OCI-LY7 (cell line): ENCODE measurements around the gene LHPP. TPM values are rescaled to one million over a fixed set of nuclear protein-coding genes. Genes with fewer than 3 reads are reported as not detected.

Experiments
- BruUV-seq: library from RNA; stranded (reverse); fragments of 400-500 nt; replicated peaks from 2 replicates; lab custom pipeline; 2021; lab: Mats Ljungman, UMichigan
- CTCF ChIA-PET: fragments of 300-600 bp; sonication (Branson Sonifier 250); formaldehyde crosslinking; loops from one replicate; lab custom pipeline; 2022; ENCODE audit warnings: antibody characterized with exemption; ENCODE audit not compliant: unreplicated experiment; lab: Charles Lee
- POLR2A ChIA-PET: fragments of 300-600 bp; sonication (Branson Sonifier 250); formaldehyde crosslinking; loops from one replicate; lab custom pipeline; 2022; ENCODE audit warnings: antibody characterized with exemption; lab: Charles Lee
- DNase-seq: peaks from one replicate; pipeline ENCODE4 v3.0.0-alpha.2; 2015; ENCODE audit warnings: low spot score
- H2AFZ ChIP-seq: fragments of 200-600 bp; sonication (generic), shearing (Covaris generic); 2 replicates; pipeline ENCODE4 v1.6.1; 2014; ENCODE audit warnings: mild to moderate bottlenecking, antibody characterized with exemption, low read length, moderate library complexity
- H3K27ac ChIP-seq: fragments of 200-600 bp; sonication (generic); 2 replicates; pipeline ENCODE4 v1.5.1; 2014; ENCODE audit warnings: mixed run types, low read depth, mild to moderate bottlenecking, moderate library complexity, low read length, inconsistent platforms; ENCODE audit not compliant: poor library complexity, severe bottlenecking
- H3K36me3 ChIP-seq: fragments of 200-600 bp; sonication (generic); 2 replicates; pipeline ENCODE4 v1.6.1; 2014; ENCODE audit warnings: mild to moderate bottlenecking, antibody characterized with exemption, low read length, moderate library complexity, mixed read lengths; ENCODE audit not compliant: insufficient read depth
- H3K4me1 ChIP-seq: fragments of 200-600 bp; sonication (generic); 2 replicates; pipeline ENCODE4 v1.5.1; 2014; ENCODE audit warnings: mild to moderate bottlenecking, low read length; ENCODE audit not compliant: insufficient read depth, poor library complexity, severe bottlenecking
- H3K4me2 ChIP-seq: fragments of 200-600 bp; sonication (generic); 2 replicates; pipeline ENCODE4 v1.6.1; 2014; ENCODE audit warnings: mild to moderate bottlenecking, low read length
- H3K4me3 ChIP-seq: fragments of 200-600 bp; sonication (generic); 2 replicates; pipeline ENCODE4 v1.5.1; 2014; ENCODE audit warnings: mild to moderate bottlenecking, low read depth, low read length; ENCODE audit not compliant: poor library complexity, severe bottlenecking
- H3K79me2 ChIP-seq: fragments of 200-600 bp; sonication (generic); 2 replicates; pipeline ENCODE4 v1.6.1; 2016; ENCODE audit warnings: low read depth, mild to moderate bottlenecking, low read length, moderate library complexity, mixed read lengths; ENCODE audit not compliant: insufficient read depth
- H3K9me2 ChIP-seq: fragments of 200-600 bp; sonication (generic); 2 replicates; pipeline ENCODE4 v1.6.1; 2016; ENCODE audit warnings: mild to moderate bottlenecking, low read length, mixed read lengths; ENCODE audit not compliant: insufficient read depth
- H3K9me3 ChIP-seq: fragments of 200-600 bp; sonication (generic); 2 replicates; pipeline ENCODE4 v1.6.1; 2014; ENCODE audit warnings: mild to moderate bottlenecking, mixed run types, low read length, mixed read lengths
- H4K20me1 ChIP-seq: fragments of 200-600 bp; sonication (generic); 2 replicates; pipeline ENCODE4 v1.6.1; 2014; ENCODE audit warnings: mild to moderate bottlenecking, antibody characterized with exemption, low read length, moderate library complexity, mixed read lengths; ENCODE audit not compliant: insufficient read depth
- EZH2phosphoT487 ChIP-seq: fragments of 200-600 bp; sonication (generic); IDR thresholded peaks from 2 replicates; pipeline ENCODE4 v1.6.1; 2018; ENCODE audit warnings: low read depth, borderline replicate concordance, mild to moderate bottlenecking, mixed run types, antibody characterized with exemption, low read length, moderate library complexity, mixed read lengths
- intact Hi-C: fragments of 100-400 bp; cut with micrococcal nuclease; formaldehyde crosslinking; loops from one replicate; pipeline ENCODE4 v1.10.0; 2022; ENCODE audit not compliant: unreplicated experiment
- total RNA-seq, 2 experiments: library from RNA; depleted of rRNA in 1 of 2; stranded (reverse); fragments of >200 nt in 1 of 2; shearing (Covaris generic) in 1 of 2; gene quantifications; 2 replicates each; pipeline ENCODE4 v1.2.3, GENCODE V29; 2014 to 2022
- TF ChIP-seq, protein P1 (sequence below): fragments of 200-600 bp; sonication (generic); conservative IDR thresholded peaks from 2 replicates; pipeline ENCODE4 v1.5.1; 2014; ENCODE audit warnings: mild to moderate bottlenecking, antibody characterized with exemption, low read length, moderate library complexity, mixed read lengths

LHPP gene
- total RNA-seq, 2 experiments from 2014 or later = 30.3 to 65.2 TPM

DNA sequence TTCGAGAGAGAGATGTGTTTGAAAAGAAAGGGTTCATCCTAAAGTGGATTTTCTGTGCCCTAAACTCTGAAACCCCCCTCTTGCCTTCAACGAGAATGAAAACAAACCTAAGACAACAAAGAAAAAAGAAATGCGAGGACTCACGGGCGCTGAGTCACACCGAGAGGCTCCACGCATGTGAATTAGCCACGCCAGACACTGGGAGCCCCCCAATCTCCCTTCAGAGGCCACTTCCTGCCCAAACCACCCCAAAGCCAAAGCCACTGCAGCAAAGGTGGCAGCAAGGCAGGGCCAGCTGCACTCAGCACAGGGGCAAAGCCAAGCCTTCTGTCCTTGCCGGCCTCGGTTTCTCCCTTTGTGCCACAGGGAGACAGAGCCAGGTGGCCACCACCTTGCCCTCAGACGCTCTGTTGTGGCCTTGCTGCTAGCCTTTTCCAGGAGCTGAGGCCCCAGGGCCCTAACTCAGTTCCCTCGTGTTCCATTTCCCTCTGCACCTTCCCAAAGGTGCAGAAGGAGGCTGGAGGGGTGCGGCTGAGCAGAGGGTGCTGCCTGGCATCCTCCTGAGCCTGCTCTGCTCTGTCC lies 189.3 kb downstream of the LHPP start:
- Histone ChIP-seq H3K9me3 (no peaks in the 10 kb centered on the region), H3K9me2 (no peaks in the 10 kb centered on the region), H2AFZ (no peak overlapping the region), H3K36me3 (peaks cover 64% of the 10 kb centered on the region; the same call in 1 of the 2 replicates), H3K79me2 (peaks cover 22% of the 10 kb centered on the region; the same call in 1 of the 2 replicates), H3K27ac (no peak overlapping the region), H3K4me1 (peaks cover 25% of the 10 kb centered on the region), H3K4me2 (no peak overlapping the region), H3K4me3 (no peak overlapping the region), H4K20me1 (no peaks in the 10 kb centered on the region)
- intact Hi-C loops = no loop called here
- no TSS peak for BruUV-seq
- ChIA-PET POLR2A (interaction anchor here (0.5 kb wide), 1 partner anchor 10 kb away, joined by 3 read pairs; no protein-coding TSS in a partner anchor), CTCF (interaction anchor here (0.6 kb wide), 1 partner anchor 209 kb away, joined by 3 read pairs; no protein-coding TSS in a partner anchor)
- TF ChIP-seq EZH2phosphoT487 = no peak
- TF ChIP-seq, protein P1, sequence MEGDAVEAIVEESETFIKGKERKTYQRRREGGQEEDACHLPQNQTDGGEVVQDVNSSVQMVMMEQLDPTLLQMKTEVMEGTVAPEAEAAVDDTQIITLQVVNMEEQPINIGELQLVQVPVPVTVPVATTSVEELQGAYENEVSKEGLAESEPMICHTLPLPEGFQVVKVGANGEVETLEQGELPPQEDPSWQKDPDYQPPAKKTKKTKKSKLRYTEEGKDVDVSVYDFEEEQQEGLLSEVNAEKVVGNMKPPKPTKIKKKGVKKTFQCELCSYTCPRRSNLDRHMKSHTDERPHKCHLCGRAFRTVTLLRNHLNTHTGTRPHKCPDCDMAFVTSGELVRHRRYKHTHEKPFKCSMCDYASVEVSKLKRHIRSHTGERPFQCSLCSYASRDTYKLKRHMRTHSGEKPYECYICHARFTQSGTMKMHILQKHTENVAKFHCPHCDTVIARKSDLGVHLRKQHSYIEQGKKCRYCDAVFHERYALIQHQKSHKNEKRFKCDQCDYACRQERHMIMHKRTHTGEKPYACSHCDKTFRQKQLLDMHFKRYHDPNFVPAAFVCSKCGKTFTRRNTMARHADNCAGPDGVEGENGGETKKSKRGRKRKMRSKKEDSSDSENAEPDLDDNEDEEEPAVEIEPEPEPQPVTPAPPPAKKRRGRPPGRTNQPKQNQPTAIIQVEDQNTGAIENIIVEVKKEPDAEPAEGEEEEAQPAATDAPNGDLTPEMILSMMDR = no peak
- no peak for DNase-seq

DNA sequence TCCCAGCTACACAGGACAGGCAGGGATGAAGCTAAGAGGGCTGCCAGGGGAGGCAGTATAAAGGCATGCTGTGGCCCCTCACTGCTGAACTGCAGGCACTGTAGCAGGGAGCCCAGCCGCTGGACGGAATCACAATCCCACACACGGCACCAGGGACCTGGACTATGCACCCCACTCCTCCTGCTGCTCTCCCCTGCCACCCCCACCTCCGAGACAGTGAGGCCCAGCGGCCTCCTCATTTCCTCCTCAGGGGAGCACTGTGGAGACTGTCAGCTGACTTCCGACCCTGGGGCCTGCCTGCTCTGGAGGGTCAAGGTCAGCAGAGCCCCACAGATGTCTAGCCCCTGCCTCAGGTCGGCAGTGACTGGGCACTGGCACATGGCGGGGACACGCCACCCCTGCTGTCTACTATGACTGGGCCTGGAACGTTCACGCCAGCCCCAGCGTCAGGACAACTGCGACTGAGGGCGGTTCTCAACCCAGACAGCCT lies 189.8 kb downstream of the LHPP start:
- no TSS peak for BruUV-seq
- no peak for DNase-seq
- Histone ChIP-seq H2AFZ (no peak overlapping the region), H3K4me2 (no peak overlapping the region), H3K9me2 (no peaks in the 10 kb centered on the region), H3K79me2 (peaks cover 19% of the 10 kb centered on the region; the same call in 1 of the 2 replicates), H3K4me1 (peaks cover 25% of the 10 kb centered on the region), H3K4me3 (no peak overlapping the region), H3K9me3 (no peaks in the 10 kb centered on the region), H3K36me3 (peaks cover 68% of the 10 kb centered on the region; the same call in 1 of the 2 replicates), H4K20me1 (no peaks in the 10 kb centered on the region), H3K27ac (no peak overlapping the region)
- TF ChIP-seq, protein P1 = no peak
- intact Hi-C loops = no loop called here
- CTCF ChIA-PET = interaction anchor here (0.6 kb wide), 1 partner anchor 209 kb away, joined by 3 read pairs; no protein-coding TSS in a partner anchor
- POLR2A ChIA-PET = no interaction called here

DNA sequence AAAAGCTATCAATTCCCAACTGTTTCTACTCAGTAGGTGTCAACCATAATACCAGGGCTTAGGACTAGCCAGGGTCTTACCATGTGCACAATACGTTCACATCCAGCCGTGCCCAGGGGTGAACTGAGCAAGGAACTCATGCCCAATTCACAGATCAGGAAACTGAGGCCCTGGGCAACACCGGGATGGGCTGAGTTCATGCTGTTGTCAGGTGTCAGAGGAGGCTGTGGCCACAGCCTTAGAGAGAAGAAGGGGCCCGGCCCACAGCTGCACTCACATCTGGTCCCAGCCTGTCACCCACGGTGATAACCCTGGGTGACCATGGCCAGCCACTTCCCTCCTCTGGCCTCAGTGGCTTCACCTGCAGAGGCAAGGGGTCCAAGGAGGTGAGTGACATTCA lies 190.6 kb downstream of the LHPP start:
- intact Hi-C loops = no loop called here
- no peak overlapping the region for H3K27ac ChIP-seq
- no peak overlapping the region for H2AFZ ChIP-seq
- peaks cover 25% of the 10 kb centered on the region for H3K4me1 ChIP-seq
- H3K9me3 ChIP-seq = no peaks in the 10 kb centered on the region
- BruUV-seq = no TSS peak
- peaks cover 13% of the 10 kb centered on the region; the same call in 1 of the 2 replicates for H3K79me2 ChIP-seq
- no peak overlapping the region for H3K4me3 ChIP-seq
- ChIA-PET CTCF (no interaction called here), POLR2A (interaction anchor here (0.5 kb wide), 1 partner anchor 258 kb away, joined by 4 read pairs; no protein-coding TSS in a partner anchor)
- no peaks in the 10 kb centered on the region for H3K9me2 ChIP-seq
- H3K4me2 ChIP-seq = no peak overlapping the region
- TF ChIP-seq EZH2phosphoT487 = no peak
- TF ChIP-seq, protein P1 = no peak
- no peaks in the 10 kb centered on the region for H4K20me1 ChIP-seq
- H3K36me3 ChIP-seq = peaks cover 62% of the 10 kb centered on the region; the same call in 1 of the 2 replicates
- no peak for DNase-seq
